T-cell (primary cell): ENCODE results near the gene RPUSD3. TPM values are rescaled to one million over a fixed set of nuclear protein-coding genes. Genes with fewer than 3 reads are reported as not detected.

ENCODE experiments used
- ATAC-seq, 4 experiments: fragments of 200-7000 bp in 3 of 4; fragments of 150-1000 bp in 1 of 4; cut with Tn5 transposase; replicated peaks in 1 of 4; 1 replicate in 3 of 4; 2 replicates in 1 of 4; pipeline ENCODE4 v1.10.0; 2021; ENCODE audit warnings: moderate library complexity in 3 of 4, mild to moderate bottlenecking in 2 of 4, moderate number of reproducible peaks in 1 of 4
- CTCF ChIA-PET, 2 donors: fragments of 300-600 bp; sonication (Branson Sonifier 250); formaldehyde crosslinking; loops; one replicate each; lab custom pipeline; 2022; ENCODE audit warnings: antibody characterized with exemption in 2 of 2; lab: Charles Lee
- POLR2A ChIA-PET, 2 donors: fragments of 300-600 bp; sonication (Branson Sonifier 250); formaldehyde crosslinking; loops; one replicate each; lab custom pipeline; 2022; ENCODE audit warnings: antibody characterized with exemption in 2 of 2; lab: Charles Lee
- DNase-seq, 35 experiments: peaks; one replicate each; pipeline versions ENCODE4 v3.0.0 to v3.0.0-alpha.2; 2013 to 2023
- H3K27ac ChIP-seq: one replicate; pipeline ENCODE4 v1.5.1; 2013; ENCODE audit warnings: low read length
- H3K27me3 ChIP-seq, 2 experiments: replicated peaks in 1 of 2; 1 replicate in 1 of 2; 2 replicates in 1 of 2; pipeline versions ENCODE4 v1.6.1 to v1.7.0; 2013; ENCODE audit warnings: low read length in 1 of 2, mixed read lengths in 1 of 2; ENCODE audit not compliant: control insufficient read depth in 2 of 2, insufficient read depth in 2 of 2; ENCODE audit errors: extremely low read depth in 1 of 2
- H3K36me3 ChIP-seq, 2 donors: 1 replicate in 1 of 2; 2 replicates in 1 of 2; pipeline versions ENCODE4 v1.6.1 to v1.7.0; 2013; ENCODE audit warnings: low read length in 1 of 2; ENCODE audit not compliant: control insufficient read depth in 2 of 2, insufficient read depth in 1 of 2; ENCODE audit errors: extremely low read depth in 1 of 2
- H3K4me1 ChIP-seq, 2 experiments: 1 replicate in 1 of 2; 2 replicates in 1 of 2; pipeline versions ENCODE4 v1.6.1 to v1.7.0; 2013; ENCODE audit warnings: low read length in 2 of 2, mixed read lengths in 1 of 2; ENCODE audit not compliant: insufficient read depth in 2 of 2, control insufficient read depth in 1 of 2; ENCODE audit errors: extremely low read depth in 1 of 2
- H3K4me3 ChIP-seq, 2 donors: 1 replicate in 1 of 2; 2 replicates in 1 of 2; pipeline versions ENCODE4 v1.5.1 to v1.7.0; 2013; ENCODE audit warnings: mild to moderate bottlenecking in 2 of 2, low read length in 1 of 2, moderate library complexity in 1 of 2; ENCODE audit not compliant: control insufficient read depth in 1 of 2; ENCODE audit errors: extremely low read depth in 1 of 2
- H3K9me3 ChIP-seq: 2 replicates; pipeline ENCODE4 v1.7.0; 2013
- H3K27ac Mint-ChIP-seq, 2 donors: one replicate each; pipeline ENCODE4 v1.8.0; 2020 to 2021; ENCODE audit warnings: mild to moderate bottlenecking in 2 of 2, mixed read lengths in 2 of 2
- H3K27me3 Mint-ChIP-seq, 2 donors: one replicate each; pipeline ENCODE4 v1.8.0; 2021 to 2022; ENCODE audit warnings: mixed read lengths in 2 of 2
- H3K36me3 Mint-ChIP-seq: one replicate; pipeline ENCODE4 v1.8.0; 2021; ENCODE audit warnings: mixed read lengths
- H3K4me1 Mint-ChIP-seq, 3 donors: one replicate each; pipeline ENCODE4 v1.8.0; 2020 to 2022; ENCODE audit warnings: mixed read lengths in 3 of 3, mild to moderate bottlenecking in 1 of 3
- H3K4me3 Mint-ChIP-seq, 3 donors: one replicate each; pipeline ENCODE4 v1.8.0; 2020 to 2022; ENCODE audit warnings: mild to moderate bottlenecking in 3 of 3, mixed read lengths in 3 of 3, moderate library complexity in 3 of 3
- H3K9me3 Mint-ChIP-seq, 3 donors: one replicate each; pipeline ENCODE4 v1.8.0; 2020 to 2022; ENCODE audit warnings: mixed read lengths in 3 of 3
- WGBS: methylation state at CpG from one replicate; pipeline ENCODE4 v1.1.5; 2013; ENCODE audit warnings: missing lambda C conversion rate; ENCODE audit not compliant: insufficient coverage; 5-methylcytosine and 5-hydroxymethylcytosine counted together
- total RNA-seq, 35 experiments: library from RNA in 6 of 35; stranded (reverse) in 6 of 35; fragments of 120-200 nt in 1 of 35; gene quantifications; one replicate each; pipeline versions ENCODE4 v1.2.1 to v1.2.4 and lab custom pipeline; 2013 to 2026

RPUSD3 gene
- total RNA-seq, 5 donors from 2014 or later (not counting 1 experiment from before 2014, with no cell fraction given): 23.6 to 70.5 (median 64.7) TPM

DNA sequence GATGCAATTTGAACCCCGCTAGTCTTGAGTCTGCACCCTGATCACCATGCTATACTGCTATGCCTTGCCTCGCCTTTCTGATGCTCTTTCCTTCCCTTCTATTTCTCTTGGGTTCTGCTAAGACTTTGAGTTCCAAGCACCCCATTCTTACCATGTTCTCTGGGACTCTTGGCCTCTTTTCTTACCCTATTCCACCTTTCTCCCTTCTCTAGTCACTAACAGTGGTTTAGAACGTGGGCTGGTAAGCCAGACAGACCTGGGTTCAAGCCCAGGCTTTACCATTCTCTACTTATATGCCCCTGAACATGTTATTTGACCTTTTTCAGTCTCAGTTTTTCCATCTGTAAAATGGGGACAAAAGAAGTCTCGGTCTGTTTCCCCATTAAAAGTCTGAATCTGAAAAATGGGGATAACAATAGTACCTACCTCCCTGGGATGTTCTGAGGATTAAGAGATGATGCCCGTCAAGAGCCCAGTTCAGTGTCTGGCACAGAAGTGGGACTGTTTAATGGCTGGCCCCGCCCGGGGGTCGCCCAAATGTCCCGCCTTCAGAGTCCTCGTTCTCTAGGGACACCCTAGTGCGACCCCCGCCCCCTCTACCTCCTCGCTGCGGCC, 51.9 kb downstream of the RPUSD3 start:
- Histone ChIP-seq H3K27ac (peak overlapping the region; percentile 87), H3K36me3 (peaks cover 3 to 49% of the 10 kb centered on the region in 2 donors), H3K9me3 (no peaks in the 10 kb centered on the region), H3K4me1 (peaks cover 30 to 64% of the 10 kb centered on the region in 2 experiments), H3K4me3 (peak overlapping the region; percentile 82 to 92), H3K27me3 (no peaks in the 10 kb centered on the region)
- ChIA-PET CTCF (interaction anchor here in 1 of 2 donors (1.1 kb wide), 2 partner anchors 16 to 100 kb away, joined by 3 read pairs; no protein-coding TSS in a partner anchor), POLR2A (interaction anchor here (0.9 to 1.1 kb wide), 3 partner anchors 11 to 99 kb away, joined by 3 to 7 read pairs (median 4); partner anchors contain the start of gene JAGN1 (in 1 of the 2))
- 6% methylated on average over 12 of the region's 14 CpGs for whole genome bisulfite sequencing
- Mint-ChIP-seq H3K4me3 (peak overlapping the region; percentile 95 to 99 (median 96)), H3K9me3 (no peaks in the 10 kb centered on the region), H3K4me1 (peaks cover 69 to 75% (median 71%) of the 10 kb centered on the region in 3 donors), H3K27me3 (no peaks in the 10 kb centered on the region), H3K36me3 (peaks cover 33% of the 10 kb centered on the region), H3K27ac (peak overlapping the region; percentile 100)
- no peak for ATAC-seq
- no peak for DNase-seq

DNA sequence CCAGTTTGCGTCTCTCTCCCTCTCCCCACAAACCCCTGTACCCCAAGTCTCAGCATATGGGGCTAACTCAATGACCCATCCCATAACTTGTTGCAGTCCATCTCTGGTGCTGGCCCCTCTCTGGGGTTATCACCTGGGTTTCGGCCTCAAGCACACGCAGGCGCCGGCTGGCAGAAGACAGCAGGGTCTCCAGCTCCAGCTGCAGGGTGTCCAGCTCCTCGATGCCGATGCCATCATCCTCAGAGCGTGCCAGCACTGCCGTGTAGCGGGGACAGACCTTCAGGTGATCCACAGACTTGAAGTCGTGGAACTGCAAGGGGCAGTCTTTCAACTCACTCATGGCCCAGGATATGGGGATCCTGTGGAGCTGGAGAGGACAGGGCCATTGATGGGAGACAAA, 52.7 kb downstream of the RPUSD3 start:
- Mint-ChIP-seq H3K27ac (peak overlapping the region; percentile 57 to 100), H3K4me3 (peak overlapping the region in 2 of 3 donors; percentile 51 to 95), H3K36me3 (peaks cover 40% of the 10 kb centered on the region), H3K9me3 (no peaks in the 10 kb centered on the region), H3K4me1 (peaks cover 65 to 68% (median 66%) of the 10 kb centered on the region in 3 donors), H3K27me3 (no peaks in the 10 kb centered on the region)
- WGBS: 100% methylated on average over 10 of the region's 11 CpGs
- no peaks in the 10 kb centered on the region for H3K9me3 ChIP-seq
- DNase-seq (no peak), ATAC-seq (no peak)
- ChIA-PET POLR2A (interaction anchor here in 1 of 2 donors (0.6 kb wide), 1 partner anchor 461 kb away, joined by 10 read pairs; no protein-coding TSS in a partner anchor), CTCF (no interaction called here)
- H3K4me3 ChIP-seq: no peak overlapping the region
- no peak overlapping the region for H3K27ac ChIP-seq
- peaks cover 31 to 60% of the 10 kb centered on the region in 2 experiments for H3K4me1 ChIP-seq
- no peaks in the 10 kb centered on the region for H3K27me3 ChIP-seq
- peaks cover 3 to 52% of the 10 kb centered on the region in 2 donors for H3K36me3 ChIP-seq

Other genes with a start within 250 kb of the RPUSD3 start
- 10 to 100 TPM; 63.6 to 80.4 (median 71.2) TPM for gene MTMR14, start 194.5 kb downstream of the RPUSD3 start, total RNA-seq
- gene CPNE9, start 140.2 kb downstream of the RPUSD3 start, total RNA-seq: 1 to 10 TPM in 1 of 5 donors, under 1 TPM in 3, not detected in 1; 0.19 to 1.5 (median 0.24) TPM
- 10 to 100 TPM; 28.6 to 46.3 (median 39.0) TPM for gene BRPF1, start 112.3 kb downstream of the RPUSD3 start, total RNA-seq
- 10 to 100 TPM; 18.3 to 41.3 (median 38.1) TPM for gene OGG1, start 94.1 kb downstream of the RPUSD3 start, total RNA-seq
- 1 to 10 TPM; 1.1 to 1.7 (median 1.3) TPM for gene CAMK1, start 74.1 kb downstream of the RPUSD3 start, total RNA-seq
- gene TADA3, start 51.5 kb downstream of the RPUSD3 start, total RNA-seq: 10 to 100 TPM; 29.1 to 46.5 (median 41.1) TPM
- 100 to 1,000 TPM; 144 to 160 (median 147) TPM for gene ARPC4, start 50.9 kb downstream of the RPUSD3 start, total RNA-seq
- gene TTLL3, start 33.7 kb downstream of the RPUSD3 start, total RNA-seq: 10 to 100 TPM; 59.8 to 94.9 (median 67.4) TPM
- gene CIDEC, start 36.2 kb upstream of the RPUSD3 start, total RNA-seq: under 1 TPM in 1 of 5 donors, not detected in 4; 0.66 TPM
- gene JAGN1, start 46.6 kb upstream of the RPUSD3 start, total RNA-seq: 10 to 100 TPM; 16.9 to 28.6 (median 23.7) TPM
- 1 to 10 TPM in 4 of 5 donors, under 1 TPM in 1; 0.68 to 5.1 (median 1.9) TPM for gene IL17RE, start 58.8 kb upstream of the RPUSD3 start, total RNA-seq
- 1 to 10 TPM in 2 of 5 donors, under 1 TPM in 3; 0.54 to 1.2 (median 0.80) TPM for gene IL17RC, start 73.1 kb upstream of the RPUSD3 start, total RNA-seq
- gene CRELD1, start 89.8 kb upstream of the RPUSD3 start, total RNA-seq: 10 to 100 TPM; 23.0 to 55.2 (median 48.0) TPM
- gene PRRT3, start 108.4 kb upstream of the RPUSD3 start, total RNA-seq: 10 to 100 TPM in 2 of 5 donors, 1 to 10 TPM in 3; 6.6 to 10.5 (median 9.2) TPM
- gene EMC3, start 142.8 kb upstream of the RPUSD3 start, total RNA-seq: 10 to 100 TPM; 33.8 to 47.7 (median 36.6) TPM
- 10 to 100 TPM; 15.4 to 22.5 (median 18.2) TPM for gene FANCD2, start 182.4 kb upstream of the RPUSD3 start, total RNA-seq